ENCODE measurements around the gene POLR2E. TPM values are rescaled to one million over a fixed set of nuclear protein-coding genes. Genes with fewer than 3 reads are reported as not detected.
"Not testable (repeated sequence)": the region's sequence is repeated elsewhere in the genome, so short reads cannot be mapped to it uniquely, and the experiment has no call there.

The POLR2E gene
- total RNA-seq: 169 and 178 TPM in 2 replicates

GRCh38 chr19:1094978-1095701 lies at the start of gene POLR2E:
Gene POLR2E (minus strand): TSS chr19:1095375. CDS start chr19:1095315, 60 bp downstream.
- intact Hi-C loops (cut with micrococcal nuclease): loop anchor here (1.0 to 2.0 kb wide), 2 partner anchors 8 to 146 kb away; partner anchors contain the start of genes ATP5F1D and GPX4

- intact Hi-C loops (cut with micrococcal nuclease): no loop called here
Observed at GRCh38 chr19:1144741-1145140, 49.6 kb upstream of the POLR2E start.

GRCh38 chr19:1143828-1144399 lies 48.7 kb upstream of the POLR2E start:
- intact Hi-C loops (cut with micrococcal nuclease): no loop called here

- intact Hi-C loops (cut with micrococcal nuclease): no loop called here
Observed at GRCh38 chr19:1141944-1142343, 46.8 kb upstream of the POLR2E start.

- intact Hi-C loops (cut with micrococcal nuclease): no loop called here
Observed at GRCh38 chr19:1140272-1141027, 45.3 kb upstream of the POLR2E start.

GRCh38 chr19:1139126-1139525 lies 44.0 kb upstream of the POLR2E start:
- intact Hi-C loops (cut with micrococcal nuclease): no loop called here

GRCh38 chr19:1138121-1138520 lies 42.9 kb upstream of the POLR2E start:
- intact Hi-C loops (cut with micrococcal nuclease): no loop called here

GRCh38 chr19:1136621-1137317 lies 41.6 kb upstream of the POLR2E start:
- intact Hi-C loops (cut with micrococcal nuclease): no loop called here

- intact Hi-C loops (cut with micrococcal nuclease): no loop called here
Observed at GRCh38 chr19:1136201-1136600, 41.0 kb upstream of the POLR2E start.

GRCh38 chr19:1135454-1135853 lies 40.3 kb upstream of the POLR2E start:
- intact Hi-C loops (cut with micrococcal nuclease): no loop called here

GRCh38 chr19:1134431-1134830 lies 39.3 kb upstream of the POLR2E start:
- intact Hi-C loops (cut with micrococcal nuclease): loop anchor here (5.0 kb wide), 3 partner anchors 38 to 108 kb away; partner anchors contain the start of genes ATP5F1D and SBNO2

GRCh38 chr19:1133471-1133929 lies 38.3 kb upstream of the POLR2E start:
- intact Hi-C loops (cut with micrococcal nuclease): loop anchor here (5.0 kb wide), 3 partner anchors 39 to 109 kb away; partner anchors contain the start of genes ATP5F1D and SBNO2

- intact Hi-C loops (cut with micrococcal nuclease): loop anchor here (5.0 kb wide), 3 partner anchors 40 to 110 kb away; partner anchors contain the start of genes ATP5F1D and SBNO2
Observed at GRCh38 chr19:1132552-1133383, 37.6 kb upstream of the POLR2E start.

- intact Hi-C loops (cut with micrococcal nuclease): loop anchor here (5.0 kb wide), 3 partner anchors 40 to 110 kb away; partner anchors contain the start of genes ATP5F1D and SBNO2
Observed at GRCh38 chr19:1131718-1132551, 36.8 kb upstream of the POLR2E start.

- intact Hi-C loops (cut with micrococcal nuclease): loop anchor here (5.0 kb wide), 3 partner anchors 41 to 111 kb away; partner anchors contain the start of genes ATP5F1D and SBNO2
Observed at GRCh38 chr19:1130771-1131717, 35.9 kb upstream of the POLR2E start.

- intact Hi-C loops (cut with micrococcal nuclease): no loop called here
Observed at GRCh38 chr19:1129535-1129934, 34.4 kb upstream of the POLR2E start.

GRCh38 chr19:1129084-1129483 lies 33.9 kb upstream of the POLR2E start:
- intact Hi-C loops (cut with micrococcal nuclease): not testable (repeated sequence)

GRCh38 chr19:1128106-1128505 lies 32.9 kb upstream of the POLR2E start:
- intact Hi-C loops (cut with micrococcal nuclease): no loop called here
